GM19043 (cell line): ENCODE results near the gene TXNRD2.

ENCODE experiments used
- ATAC-seq: cut with Tn5 transposase; IDR thresholded peaks from one replicate; pipeline ENCODE4 v1.9.1; 2021; ENCODE audit warnings: low read depth; ENCODE audit not compliant: unreplicated experiment

The TXNRD2 gene

GRCh38 chr22:19852177-19852781 lies 89.3 kb downstream of the TXNRD2 start:
- ATAC-seq: no peak

- ATAC-seq: no peak
Observed at GRCh38 chr22:19851291-19852176, 90.1 kb downstream of the TXNRD2 start.

DNA sequence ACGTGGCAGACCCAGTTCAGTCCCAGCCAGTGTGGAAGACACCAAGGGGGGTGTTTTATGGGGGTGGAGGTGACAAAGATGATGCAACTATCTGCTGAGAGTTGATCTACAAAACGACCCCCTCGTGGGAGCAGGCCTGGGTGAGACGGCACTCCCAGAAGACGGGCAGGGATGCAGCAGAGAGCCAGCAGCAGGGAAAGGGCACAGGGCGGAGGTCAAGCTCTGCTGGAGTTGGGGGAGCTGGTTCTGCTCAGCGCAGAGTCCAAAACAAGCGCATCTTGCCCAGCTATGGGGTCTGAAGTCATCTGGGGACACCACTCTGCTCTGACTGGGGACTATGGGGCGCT lies 90.9 kb downstream of the TXNRD2 start:
- ATAC-seq: no peak

- no peak for ATAC-seq
Observed at GRCh38 chr22:19849835-19850762, 91.5 kb downstream of the TXNRD2 start.

DNA sequence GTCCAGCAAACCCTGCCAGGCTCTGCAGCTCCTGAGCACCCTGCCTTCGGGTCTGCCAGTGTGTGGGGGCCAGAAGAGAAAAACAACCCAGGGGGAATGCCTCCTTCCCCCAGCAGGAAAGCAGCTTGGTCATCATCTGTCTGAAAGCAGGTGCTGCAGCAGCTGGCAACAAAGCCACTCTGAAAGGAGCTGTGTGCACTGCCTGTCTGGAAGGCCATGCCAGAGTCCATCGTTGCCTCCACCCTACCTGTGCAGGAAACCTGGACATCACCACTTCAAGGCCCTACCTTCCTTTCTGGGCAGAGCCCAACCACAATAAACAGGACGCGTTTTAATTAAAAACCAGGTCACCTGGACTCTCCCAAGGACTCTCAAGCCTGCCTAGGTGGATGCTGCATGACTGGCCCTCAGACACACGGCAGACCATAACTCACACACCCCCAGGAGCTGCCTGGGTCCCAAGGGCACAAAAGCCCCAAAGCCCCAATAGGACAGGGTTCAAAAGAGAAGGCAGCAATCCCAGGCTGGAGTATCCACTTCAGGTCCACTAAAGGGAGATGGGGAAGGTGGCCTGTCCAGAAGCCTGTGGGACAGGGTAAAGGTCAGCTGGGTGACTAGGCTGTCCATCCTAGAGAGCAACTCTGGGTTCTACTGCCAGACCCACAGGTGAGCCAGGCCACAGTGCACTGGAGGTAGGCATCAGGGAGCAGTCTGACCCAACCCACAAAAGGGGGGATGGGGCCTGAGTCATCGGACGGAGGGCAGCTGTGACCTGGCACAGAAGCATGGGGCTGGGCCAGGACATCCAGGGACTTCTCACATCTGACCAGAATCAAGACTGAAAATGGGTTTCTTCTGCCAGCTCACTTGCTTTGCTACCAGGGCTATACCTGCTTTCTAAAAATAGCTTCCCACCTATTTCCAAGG lies 93.1 kb downstream of the TXNRD2 start:
- ATAC-seq: no peak

DNA sequence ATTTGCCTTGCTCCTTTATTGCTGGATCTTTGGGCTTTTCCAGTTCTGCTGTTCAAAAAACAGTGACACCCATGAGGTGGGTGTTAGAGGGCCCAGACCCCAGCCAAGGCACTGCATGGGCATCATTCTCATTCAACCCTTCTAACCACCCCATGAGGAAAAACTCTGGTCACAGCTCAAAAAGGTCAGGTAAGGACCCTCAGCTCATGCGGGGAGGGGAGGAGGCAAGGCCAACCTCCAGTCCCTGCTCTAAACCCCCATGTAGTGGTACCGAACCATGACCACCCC lies 94.3 kb downstream of the TXNRD2 start:
- ATAC-seq: no peak

- no peak for ATAC-seq
Observed at GRCh38 chr22:19846620-19847344, 94.8 kb downstream of the TXNRD2 start.

DNA sequence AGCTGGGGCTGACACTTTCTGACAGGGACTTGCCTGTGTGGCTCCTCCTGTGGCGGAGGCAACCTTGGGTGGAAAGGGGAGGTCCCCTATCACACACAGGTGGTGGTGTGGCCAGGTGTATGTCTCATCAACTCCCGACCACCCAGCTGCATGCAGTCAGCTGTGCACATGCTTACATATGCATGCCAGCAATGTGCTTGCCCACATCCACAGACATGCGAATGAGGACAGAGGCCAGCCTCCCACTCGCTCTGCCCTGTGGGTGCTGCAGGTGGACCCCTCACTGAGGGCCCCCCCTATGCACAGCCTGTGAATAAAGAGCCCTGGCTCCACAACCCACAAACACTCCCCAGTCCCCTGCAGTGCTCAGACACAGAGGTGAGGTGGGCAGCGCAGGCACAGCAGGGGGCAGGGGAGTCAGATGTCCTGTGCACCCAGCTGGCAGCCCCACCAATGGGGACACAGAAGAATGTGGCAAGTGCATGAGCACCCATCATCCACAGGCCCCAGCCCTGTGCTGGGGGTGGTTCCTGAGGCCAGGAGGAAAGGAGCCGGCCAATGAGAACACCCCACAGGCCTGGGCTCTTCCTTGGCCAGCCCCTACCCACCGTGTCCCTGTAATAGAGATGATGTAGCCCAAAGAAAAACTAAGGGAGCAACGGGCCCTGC lies 96.4 kb downstream of the TXNRD2 start:
- no peak for ATAC-seq

DNA sequence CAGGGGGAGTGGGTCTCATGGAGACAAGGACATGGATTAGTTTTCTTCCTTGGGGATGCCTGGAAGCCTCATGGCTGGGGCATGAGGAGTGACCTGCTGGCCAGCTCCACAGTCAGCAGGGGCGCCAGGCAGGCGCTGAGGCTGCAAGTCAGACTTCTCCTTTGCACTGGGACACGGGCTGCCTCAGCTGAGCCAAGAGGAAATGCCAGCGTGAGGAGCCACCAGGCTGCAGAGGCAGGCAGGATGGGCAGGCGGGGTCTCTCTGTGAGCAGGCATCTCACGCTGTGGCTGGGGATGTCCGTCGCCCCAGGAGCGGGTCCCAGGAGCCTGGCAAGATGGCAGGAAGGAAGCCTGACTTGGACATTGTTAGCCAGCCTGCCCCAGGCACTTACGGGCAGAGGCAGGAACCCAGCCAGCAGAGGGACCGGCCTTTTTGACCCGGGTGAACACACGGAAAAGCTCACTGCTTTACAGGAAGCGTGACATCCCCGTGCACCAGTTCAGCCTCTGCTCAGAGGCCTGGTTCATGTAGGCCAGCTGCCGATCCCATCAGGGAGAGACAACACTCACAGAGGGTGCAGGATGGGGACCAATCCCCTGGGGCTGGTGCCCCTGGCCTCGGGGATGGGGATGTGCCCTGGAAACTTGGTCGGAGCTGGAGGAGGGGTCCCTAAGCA lies 97.1 kb downstream of the TXNRD2 start:
- ATAC-seq: no peak

- no peak for ATAC-seq
Observed at GRCh38 chr22:19843857-19844376, 97.7 kb downstream of the TXNRD2 start.

DNA sequence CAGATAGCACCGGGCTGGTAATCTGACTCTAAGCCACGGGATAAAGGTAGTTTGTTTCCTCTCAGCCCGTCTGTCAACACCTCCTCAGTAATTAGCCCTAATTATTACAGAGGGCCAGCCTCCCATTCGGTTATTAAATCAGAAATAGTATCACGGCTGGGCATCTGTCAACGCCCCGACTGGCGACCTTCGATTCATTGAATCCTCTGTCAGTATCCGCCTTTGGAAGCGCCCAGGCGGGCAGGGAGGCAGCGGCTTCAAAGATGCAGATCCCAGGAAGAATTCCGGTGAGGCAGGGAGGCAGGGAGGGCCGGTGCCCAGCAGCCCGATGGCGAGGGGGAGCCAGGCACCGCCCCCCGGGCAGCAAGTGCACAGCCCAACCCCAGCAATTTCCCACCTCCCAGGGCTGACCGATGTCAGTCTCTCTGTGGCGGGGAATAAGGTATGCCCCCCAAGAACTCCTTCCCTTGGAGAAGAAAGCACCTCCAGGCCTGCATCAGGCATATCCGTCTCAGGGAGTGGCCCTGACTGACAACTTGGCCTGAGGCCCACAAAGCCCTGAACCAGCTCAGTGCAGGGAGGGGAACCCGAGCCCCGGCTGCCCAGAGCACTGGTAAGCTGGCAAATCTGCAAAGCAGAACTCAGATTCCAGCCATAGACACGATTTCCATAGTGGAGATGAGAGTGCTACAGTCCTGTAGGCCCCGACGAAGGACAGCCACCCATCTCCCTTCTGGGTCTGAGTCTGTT lies 98.3 kb downstream of the TXNRD2 start:
- no peak for ATAC-seq

DNA sequence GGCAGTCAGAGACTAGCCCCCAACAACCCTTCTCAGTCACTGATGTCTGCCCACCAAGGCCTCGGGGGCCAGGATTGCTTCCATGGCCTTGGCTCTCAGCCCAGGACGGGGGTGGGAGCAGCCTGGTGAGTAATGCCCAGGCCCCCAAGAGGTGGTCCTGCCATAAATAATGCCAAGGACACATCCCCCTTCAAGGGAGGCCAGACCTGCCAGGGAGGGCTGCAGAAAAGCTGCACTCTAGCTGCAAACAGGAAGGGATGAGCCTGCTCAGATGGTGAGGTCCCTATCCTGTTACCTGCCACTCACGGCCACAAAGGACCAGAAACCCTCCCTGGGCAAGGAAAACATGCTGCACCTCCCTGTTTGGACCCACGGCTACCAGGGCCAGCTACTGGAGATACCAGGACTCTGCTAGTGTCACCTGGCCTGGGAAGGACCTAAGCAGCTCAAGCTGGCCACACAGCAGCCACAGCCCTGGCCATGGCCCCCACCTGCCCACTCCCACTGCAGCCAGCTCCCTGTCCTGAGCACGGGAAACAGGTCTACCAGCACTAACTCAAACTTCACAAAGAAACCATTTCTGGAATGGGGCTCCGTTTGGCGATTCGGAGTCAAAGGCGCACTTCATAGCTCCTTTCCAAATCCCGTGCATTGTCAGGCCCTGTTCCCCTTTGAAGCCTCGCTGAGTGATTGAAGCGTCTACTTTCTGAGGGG lies 99.1 kb downstream of the TXNRD2 start:
- ATAC-seq: no peak

GRCh38 chr22:19841641-19842392 lies 99.8 kb downstream of the TXNRD2 start:
- ATAC-seq: no peak

- ATAC-seq: no peak
Observed at GRCh38 chr22:19840955-19841640, 100.5 kb downstream of the TXNRD2 start.

GRCh38 chr22:19840059-19840458 lies 101.6 kb downstream of the TXNRD2 start:
- ATAC-seq: no peak

DNA sequence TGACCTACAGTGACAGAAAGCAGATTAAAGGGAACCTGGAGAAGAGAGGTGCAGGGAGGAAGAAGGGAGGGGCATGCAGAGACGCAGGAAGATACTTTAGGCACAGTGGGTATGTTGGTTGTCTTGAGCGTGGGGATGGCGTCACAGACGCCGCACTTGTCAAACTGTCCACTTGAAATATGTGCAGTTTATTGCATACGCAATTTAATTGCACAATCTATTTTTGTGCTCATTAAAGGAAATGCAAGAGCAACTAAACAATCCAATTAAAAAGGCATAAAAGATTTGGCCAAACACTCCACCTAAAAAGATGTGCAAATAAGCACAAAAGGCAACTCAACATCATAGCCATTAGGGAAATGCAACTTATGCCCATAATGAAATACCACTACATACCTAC lies 103.7 kb downstream of the TXNRD2 start:
- no peak for ATAC-seq
